Natural killer cell treated with Interleukin-12 subunit alpha and Interleukin-12 subunit beta and Interleukin-15 and Interleukin-18, amount 100 ng/mL, for 72 hours (primary cell): ENCODE data around the gene HPS5. TPM values are rescaled to one million over a fixed set of nuclear protein-coding genes. Genes with fewer than 3 reads are reported as not detected.

Experiments
- ATAC-seq, 2 donors: fragments of 150-1000 bp; cut with Tn5 transposase in 1 of 2; sonication (Bioruptor Pico), chemical (Tn5 transposase) in 1 of 2; 2 replicates each; pipeline ENCODE4 v1.10.0; 2021
- DNase-seq: peaks from one replicate; pipeline ENCODE4 v3.0.0; 2022; ENCODE audit warnings: low spot score
- H3K27ac Mint-ChIP-seq, 2 donors: 1 replicate in 1 of 2; 2 replicates in 1 of 2; pipeline ENCODE4 v1.8.0; 2022; ENCODE audit warnings: mixed read lengths in 2 of 2, mild to moderate bottlenecking in 1 of 2, moderate library complexity in 1 of 2
- H3K27me3 Mint-ChIP-seq, 2 donors: 1 replicate in 1 of 2; 2 replicates in 1 of 2; pipeline ENCODE4 v1.8.0; 2022; ENCODE audit warnings: mixed read lengths in 2 of 2
- H3K36me3 Mint-ChIP-seq: one replicate; pipeline ENCODE4 v1.8.0; 2022; ENCODE audit warnings: mixed read lengths
- H3K4me1 Mint-ChIP-seq, 2 donors: 1 replicate in 1 of 2; 2 replicates in 1 of 2; pipeline ENCODE4 v1.8.0; 2022; ENCODE audit warnings: low read depth in 2 of 2, mixed read lengths in 2 of 2, mild to moderate bottlenecking in 1 of 2
- H3K4me3 Mint-ChIP-seq: one replicate; pipeline ENCODE4 v1.8.0; 2022; ENCODE audit warnings: mixed read lengths
- H3K9me3 Mint-ChIP-seq: 2 replicates; pipeline ENCODE4 v1.8.0; 2022; ENCODE audit warnings: mixed read lengths
- total RNA-seq, 2 donors: library from RNA; stranded (reverse); gene quantifications; one replicate each; pipeline ENCODE4 v1.2.3, GENCODE V29; 2022

HPS5 gene, protein sequence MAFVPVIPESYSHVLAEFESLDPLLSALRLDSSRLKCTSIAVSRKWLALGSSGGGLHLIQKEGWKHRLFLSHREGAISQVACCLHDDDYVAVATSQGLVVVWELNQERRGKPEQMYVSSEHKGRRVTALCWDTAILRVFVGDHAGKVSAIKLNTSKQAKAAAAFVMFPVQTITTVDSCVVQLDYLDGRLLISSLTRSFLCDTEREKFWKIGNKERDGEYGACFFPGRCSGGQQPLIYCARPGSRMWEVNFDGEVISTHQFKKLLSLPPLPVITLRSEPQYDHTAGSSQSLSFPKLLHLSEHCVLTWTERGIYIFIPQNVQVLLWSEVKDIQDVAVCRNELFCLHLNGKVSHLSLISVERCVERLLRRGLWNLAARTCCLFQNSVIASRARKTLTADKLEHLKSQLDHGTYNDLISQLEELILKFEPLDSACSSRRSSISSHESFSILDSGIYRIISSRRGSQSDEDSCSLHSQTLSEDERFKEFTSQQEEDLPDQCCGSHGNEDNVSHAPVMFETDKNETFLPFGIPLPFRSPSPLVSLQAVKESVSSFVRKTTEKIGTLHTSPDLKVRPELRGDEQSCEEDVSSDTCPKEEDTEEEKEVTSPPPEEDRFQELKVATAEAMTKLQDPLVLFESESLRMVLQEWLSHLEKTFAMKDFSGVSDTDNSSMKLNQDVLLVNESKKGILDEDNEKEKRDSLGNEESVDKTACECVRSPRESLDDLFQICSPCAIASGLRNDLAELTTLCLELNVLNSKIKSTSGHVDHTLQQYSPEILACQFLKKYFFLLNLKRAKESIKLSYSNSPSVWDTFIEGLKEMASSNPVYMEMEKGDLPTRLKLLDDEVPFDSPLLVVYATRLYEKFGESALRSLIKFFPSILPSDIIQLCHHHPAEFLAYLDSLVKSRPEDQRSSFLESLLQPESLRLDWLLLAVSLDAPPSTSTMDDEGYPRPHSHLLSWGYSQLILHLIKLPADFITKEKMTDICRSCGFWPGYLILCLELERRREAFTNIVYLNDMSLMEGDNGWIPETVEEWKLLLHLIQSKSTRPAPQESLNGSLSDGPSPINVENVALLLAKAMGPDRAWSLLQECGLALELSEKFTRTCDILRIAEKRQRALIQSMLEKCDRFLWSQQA
- 10 to 100 TPM; 16.5 to 21.3 TPM for total RNA-seq

GRCh38 chr11:18321969-18322711 lies at the start of gene HPS5, which contains the start of gene GTF2H1:
Gene HPS5 (minus strand): TSS chr11:18322140. CDS start chr11:18317858, 4,282 bp downstream.
Gene GTF2H1 (plus strand): TSS chr11:18322567. CDS start chr11:18333075, 10,508 bp downstream.
- peaks cover 10% of the 10 kb centered on the region for H3K36me3 Mint-ChIP-seq
- H3K9me3 Mint-ChIP-seq, result no peaks in the 10 kb centered on the region
- peak within 1 kb of the TSS; percentile 98 to 99 for H3K27ac Mint-ChIP-seq
- DNase-seq, result peak; percentile 97
- H3K4me1 Mint-ChIP-seq, result peaks cover 47 to 67% of the 10 kb centered on the region in 2 donors
- peak within 1 kb of the TSS; percentile 90 for H3K4me3 Mint-ChIP-seq
- no peaks in the 10 kb centered on the region for H3K27me3 Mint-ChIP-seq
- peak; percentile 93 to 96 for ATAC-seq

- no peak for DNase-seq
- H3K36me3 Mint-ChIP-seq, result peaks cover 2% of the 10 kb centered on the region
- H3K4me1 Mint-ChIP-seq, result peaks cover 0 to 3% of the 10 kb centered on the region in 2 donors
- H3K9me3 Mint-ChIP-seq, result no peaks in the 10 kb centered on the region
- peak overlapping the region in 1 of 2 donors; percentile 33 for H3K27ac Mint-ChIP-seq
- H3K4me3 Mint-ChIP-seq, result no peak overlapping the region
- ATAC-seq, result no peak
- no peaks in the 10 kb centered on the region for H3K27me3 Mint-ChIP-seq
Observed at GRCh38 chr11:18371279-18371678, 49.3 kb upstream of the HPS5 start.

DNA sequence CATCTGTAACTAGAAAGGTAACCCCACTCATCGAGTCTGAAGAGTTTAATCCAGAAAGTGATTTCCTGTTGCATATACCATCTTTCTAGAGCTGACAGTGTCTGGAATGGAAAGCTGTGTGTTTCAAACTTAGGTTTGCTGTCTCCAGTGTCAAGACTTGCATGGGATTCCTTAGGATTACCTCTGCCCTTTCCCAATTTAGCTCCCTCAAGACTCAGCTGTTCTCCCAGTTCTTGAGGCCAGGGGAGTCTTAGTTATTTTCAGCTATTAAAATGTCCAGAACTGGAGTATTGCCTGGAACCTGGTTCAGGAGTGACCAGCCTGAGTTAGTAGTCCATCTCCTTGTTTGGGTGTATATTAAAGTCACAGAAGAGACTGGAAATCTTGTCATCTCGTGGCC lies 47.5 kb upstream of the HPS5 start:
- no peak overlapping the region for H3K27ac Mint-ChIP-seq
- H3K4me1 Mint-ChIP-seq, result peaks cover 0 to 3% of the 10 kb centered on the region in 2 donors
- no peaks in the 10 kb centered on the region for H3K27me3 Mint-ChIP-seq
- ATAC-seq (no peak), DNase-seq (no peak)
- no peaks in the 10 kb centered on the region for H3K9me3 Mint-ChIP-seq
- H3K36me3 Mint-ChIP-seq, result peaks cover 12% of the 10 kb centered on the region
- H3K4me3 Mint-ChIP-seq, result no peak overlapping the region

DNA sequence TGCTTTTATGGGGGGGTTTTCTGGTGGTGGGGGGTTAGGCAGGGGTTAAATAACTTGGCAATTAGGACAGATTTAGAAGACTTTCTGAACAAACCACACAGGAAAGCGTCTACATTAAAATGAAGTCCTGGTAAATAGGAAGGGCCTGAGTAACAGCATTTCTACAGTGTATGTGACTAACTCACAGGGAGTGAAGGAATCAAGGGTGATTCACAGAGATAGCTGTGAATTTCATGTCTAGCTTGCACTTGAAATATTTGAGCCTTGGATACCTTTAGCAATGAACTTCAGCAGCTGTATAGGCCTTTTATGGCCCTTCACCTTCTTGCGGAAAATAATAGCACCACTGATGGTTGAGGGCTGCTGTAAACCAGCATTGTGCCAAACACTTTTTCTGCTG lies 46.3 kb upstream of the HPS5 start:
- DNase-seq (no peak), ATAC-seq (no peak)
- Mint-ChIP-seq H3K4me1 (peaks cover 0 to 3% of the 10 kb centered on the region in 2 donors), H3K36me3 (peaks cover 16% of the 10 kb centered on the region), H3K27ac (peak overlapping the region in 1 of 2 donors; percentile 2), H3K27me3 (no peaks in the 10 kb centered on the region), H3K4me3 (no peak overlapping the region), H3K9me3 (no peaks in the 10 kb centered on the region)

DNA sequence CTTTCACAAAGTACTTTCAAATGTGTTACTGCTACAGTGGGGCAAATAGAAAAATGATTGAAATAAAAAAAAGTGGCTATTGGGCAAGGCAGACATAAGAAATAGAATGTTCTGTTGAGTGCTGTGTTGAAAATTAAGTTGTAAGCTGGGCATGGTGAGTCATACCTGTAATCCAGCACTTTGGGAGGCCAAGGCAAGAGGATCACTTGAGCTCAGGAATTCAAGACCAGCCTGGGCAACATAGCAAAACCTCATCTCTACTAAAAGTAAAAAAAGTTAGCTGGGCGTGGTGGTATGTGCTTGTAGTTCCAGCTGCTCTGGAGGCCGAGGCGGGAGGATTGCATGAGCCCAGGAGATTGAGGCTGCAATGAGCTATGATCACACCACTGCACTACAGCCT lies 45.5 kb upstream of the HPS5 start:
- Mint-ChIP-seq H3K9me3 (no peaks in the 10 kb centered on the region), H3K4me3 (no peak overlapping the region), H3K27me3 (no peaks in the 10 kb centered on the region), H3K27ac (peak overlapping the region in 1 of 2 donors; percentile 2), H3K4me1 (peaks cover 0 to 3% of the 10 kb centered on the region in 2 donors), H3K36me3 (peaks cover 16% of the 10 kb centered on the region)
- no peak for DNase-seq
- ATAC-seq, result no peak

GRCh38 chr11:18366286-18366685 lies 44.3 kb upstream of the HPS5 start:
- no peaks in the 10 kb centered on the region for H3K27me3 Mint-ChIP-seq
- H3K36me3 Mint-ChIP-seq, result peaks cover 16% of the 10 kb centered on the region

GRCh38 chr11:18365741-18366140 lies 43.8 kb upstream of the HPS5 start:
- Mint-ChIP-seq H3K4me1 (peaks cover 0 to 3% of the 10 kb centered on the region in 2 donors), H3K27me3 (no peaks in the 10 kb centered on the region), H3K36me3 (peaks cover 16% of the 10 kb centered on the region), H3K27ac (no peak overlapping the region), H3K9me3 (no peaks in the 10 kb centered on the region), H3K4me3 (no peak overlapping the region)
- no peak for ATAC-seq
- no peak for DNase-seq

More at GRCh38 chr11:18366286-18366685, 44.3 kb upstream of the HPS5 start:
- Mint-ChIP-seq H3K4me1 (peaks cover 0 to 3% of the 10 kb centered on the region in 2 donors), H3K9me3 (no peaks in the 10 kb centered on the region), H3K4me3 (no peak overlapping the region), H3K27ac (peak overlapping the region in 1 of 2 donors; percentile 10)
- DNase-seq (no peak), ATAC-seq (no peak)

GRCh38 chr11:18364495-18365073 lies 42.6 kb upstream of the HPS5 start:
- no peak for ATAC-seq

DNA sequence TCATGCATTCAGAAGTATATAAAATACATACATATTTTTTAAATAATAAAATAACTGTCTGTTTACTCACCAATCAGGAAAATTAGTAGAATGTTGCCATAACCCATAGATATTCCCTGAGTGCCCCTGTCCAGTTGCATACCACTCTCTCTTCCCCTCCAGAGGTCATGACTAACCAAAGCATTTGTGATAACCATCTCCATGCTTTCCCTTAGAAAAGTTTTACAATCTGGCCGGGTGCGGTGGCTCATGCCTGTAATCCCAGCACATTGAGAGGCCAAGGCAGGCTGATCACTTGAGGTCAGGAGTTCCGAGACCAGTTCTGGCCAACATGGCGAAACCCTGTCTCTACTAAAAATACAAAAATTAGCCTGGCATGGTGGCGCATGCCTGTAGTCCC lies 39.2 kb upstream of the HPS5 start:
- DNase-seq (no peak), ATAC-seq (no peak)
- H3K27ac Mint-ChIP-seq, result no peak overlapping the region
- no peaks in the 10 kb centered on the region for H3K4me1 Mint-ChIP-seq
- no peaks in the 10 kb centered on the region for H3K9me3 Mint-ChIP-seq
- H3K4me3 Mint-ChIP-seq, result no peak overlapping the region
- H3K27me3 Mint-ChIP-seq, result no peaks in the 10 kb centered on the region
- peaks cover 18% of the 10 kb centered on the region for H3K36me3 Mint-ChIP-seq

More at GRCh38 chr11:18364495-18365073, 42.6 kb upstream of the HPS5 start:
- peaks cover 0 to 3% of the 10 kb centered on the region in 2 donors for H3K4me1 Mint-ChIP-seq
- no peak overlapping the region for H3K27ac Mint-ChIP-seq
- no peak for DNase-seq
- no peak overlapping the region for H3K4me3 Mint-ChIP-seq
- H3K9me3 Mint-ChIP-seq, result no peaks in the 10 kb centered on the region
- peaks cover 16% of the 10 kb centered on the region for H3K36me3 Mint-ChIP-seq
- no peaks in the 10 kb centered on the region for H3K27me3 Mint-ChIP-seq

DNA sequence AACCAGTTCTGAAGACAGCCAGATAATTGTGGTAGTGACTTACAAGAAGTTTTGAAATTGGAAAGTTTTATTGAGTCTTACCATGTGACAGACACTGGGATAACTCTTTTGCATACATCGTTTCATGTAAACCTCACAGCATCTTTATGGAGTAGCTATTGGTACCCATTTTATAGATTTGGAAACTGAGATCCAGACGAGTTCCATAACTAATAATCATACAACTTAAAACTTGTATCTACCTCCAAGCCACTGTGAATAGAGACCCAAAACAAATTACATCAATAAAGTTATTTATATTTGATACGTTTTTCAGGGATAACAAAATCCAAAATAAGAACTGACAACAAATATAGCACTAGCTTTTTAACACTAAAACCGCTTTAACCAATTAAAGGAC lies 36.7 kb upstream of the HPS5 start:
- H3K36me3 Mint-ChIP-seq, result peaks cover 6% of the 10 kb centered on the region
- no peak overlapping the region for H3K27ac Mint-ChIP-seq
- H3K4me1 Mint-ChIP-seq, result peaks cover 0 to 2% of the 10 kb centered on the region in 2 donors
- no peak for DNase-seq
- no peak overlapping the region for H3K4me3 Mint-ChIP-seq
- H3K9me3 Mint-ChIP-seq, result no peaks in the 10 kb centered on the region
- ATAC-seq, result no peak
- H3K27me3 Mint-ChIP-seq, result no peaks in the 10 kb centered on the region

- DNase-seq (no peak), ATAC-seq (no peak)
- no peaks in the 10 kb centered on the region for H3K27me3 Mint-ChIP-seq
- H3K4me3 Mint-ChIP-seq, result no peak overlapping the region
- no peak overlapping the region for H3K27ac Mint-ChIP-seq
- peaks cover 13% of the 10 kb centered on the region for H3K36me3 Mint-ChIP-seq
- no peaks in the 10 kb centered on the region for H3K9me3 Mint-ChIP-seq
- H3K4me1 Mint-ChIP-seq, result peaks cover 0 to 2% of the 10 kb centered on the region in 2 donors
Observed at GRCh38 chr11:18352581-18352980, 30.6 kb upstream of the HPS5 start.

DNA sequence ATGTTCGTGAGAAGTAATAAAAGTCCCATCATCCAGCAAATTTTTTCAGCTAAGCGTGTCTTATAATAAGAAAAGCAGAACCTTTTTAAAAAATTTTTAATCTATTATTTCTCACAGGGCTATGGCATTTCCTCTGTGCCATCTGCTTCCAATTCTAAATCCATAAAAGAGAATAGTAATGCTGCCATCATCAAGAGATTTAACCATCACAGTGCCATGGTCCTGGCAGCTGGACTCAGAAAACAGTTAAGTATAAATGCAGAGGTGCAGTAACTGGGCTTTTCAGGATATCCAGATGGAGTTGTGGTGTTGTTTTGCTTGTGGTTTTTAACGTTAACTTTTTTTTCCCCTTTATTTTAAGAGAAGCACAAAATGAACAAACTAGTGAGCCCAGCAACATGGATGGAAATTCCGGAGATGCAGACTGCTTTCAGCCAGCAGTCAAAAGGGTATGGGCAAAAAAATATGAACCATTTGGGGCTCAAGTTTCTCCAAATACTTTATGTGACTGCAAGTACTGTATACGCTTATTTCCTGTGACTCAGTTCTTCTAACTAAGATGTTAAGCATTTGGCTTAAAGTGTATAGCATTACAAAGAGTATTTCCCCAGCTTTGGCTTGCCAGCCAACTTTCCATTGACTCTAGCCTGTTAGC lies 25.7 kb upstream of the HPS5 start:
- no peaks in the 10 kb centered on the region for H3K9me3 Mint-ChIP-seq
- H3K4me3 Mint-ChIP-seq, result no peak overlapping the region
- H3K36me3 Mint-ChIP-seq, result peaks cover 26% of the 10 kb centered on the region
- DNase-seq (no peak), ATAC-seq (no peak)
- H3K4me1 Mint-ChIP-seq, result no peaks in the 10 kb centered on the region
- no peak overlapping the region for H3K27ac Mint-ChIP-seq
- H3K27me3 Mint-ChIP-seq, result no peaks in the 10 kb centered on the region
